ENCODE measurements around the gene GRIN2A. TPM values are rescaled to one million over a fixed set of nuclear protein-coding genes. Genes with fewer than 3 reads are reported as not detected.

The GRIN2A gene
- total and polyA plus RNA-seq, 3 donors from 2014 or later = 7.0 to 20.3 (median 10.4) TPM

GRCh38 chr16:9946022-9946720 is 236.1 kb downstream of the GRIN2A start:
- no peak for TF ChIP-seq POLR2A (IDR thresholded peaks at IDR 0.05)
- TF ChIP-seq CTCF (IDR thresholded peaks at IDR 0.05) = no peak
- no peak for DNase-seq
- 71 to 84% methylated on average over 3 of the region's 3 CpGs for WGBS, 2 donors
- no peaks in the 10 kb centered on the region for H3K9me3 ChIP-seq
- H3K27ac ChIP-seq = no peak overlapping the region
- no peaks in the 10 kb centered on the region for H3K4me1 ChIP-seq
- intact Hi-C loops (cut with DNase I; ENCODE audit: low total_unique reads) = no loop called here
- H3K27me3 ChIP-seq = no peaks in the 10 kb centered on the region
- no peaks in the 10 kb centered on the region for H3K36me3 ChIP-seq (ENCODE audit: low read depth, missing control alignments)
- no peak overlapping the region for H3K4me3 ChIP-seq

DNA sequence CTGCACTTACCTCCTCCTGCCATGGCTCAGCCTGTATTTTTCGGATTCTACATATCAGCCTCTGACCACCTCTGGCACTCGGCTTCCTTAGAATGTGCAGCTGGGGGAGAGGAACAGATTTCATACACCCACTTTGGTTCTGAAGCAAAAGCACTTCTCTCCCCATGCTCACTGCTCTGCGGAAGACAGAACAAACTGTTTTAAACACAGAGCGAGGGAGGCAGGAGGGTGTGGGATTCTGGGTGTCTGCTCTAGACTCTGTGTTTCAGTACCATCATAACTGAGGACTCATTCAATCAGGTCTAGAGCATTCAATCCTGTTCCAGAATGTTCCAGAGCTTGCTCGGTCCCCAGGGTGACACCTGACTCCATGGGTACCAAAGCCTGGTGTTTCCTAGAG is 239.1 kb downstream of the GRIN2A start:
- intact Hi-C loops (cut with DNase I; ENCODE audit: low total_unique reads) = no loop called here
- no peak for TF ChIP-seq CTCF (IDR thresholded peaks at IDR 0.05)
- TF ChIP-seq POLR2A (IDR thresholded peaks at IDR 0.05) = no peak
- 84 to 93% methylated on average over 5 of the region's 5 CpGs for WGBS, 2 donors
- no peak for DNase-seq
- H3K4me3 ChIP-seq = no peak overlapping the region
- H3K4me1 ChIP-seq = no peaks in the 10 kb centered on the region
- no peaks in the 10 kb centered on the region for H3K27me3 ChIP-seq
- H3K27ac ChIP-seq = no peak overlapping the region
- H3K9me3 ChIP-seq = no peaks in the 10 kb centered on the region
- H3K36me3 ChIP-seq (ENCODE audit: low read depth, missing control alignments) = no peaks in the 10 kb centered on the region

DNA sequence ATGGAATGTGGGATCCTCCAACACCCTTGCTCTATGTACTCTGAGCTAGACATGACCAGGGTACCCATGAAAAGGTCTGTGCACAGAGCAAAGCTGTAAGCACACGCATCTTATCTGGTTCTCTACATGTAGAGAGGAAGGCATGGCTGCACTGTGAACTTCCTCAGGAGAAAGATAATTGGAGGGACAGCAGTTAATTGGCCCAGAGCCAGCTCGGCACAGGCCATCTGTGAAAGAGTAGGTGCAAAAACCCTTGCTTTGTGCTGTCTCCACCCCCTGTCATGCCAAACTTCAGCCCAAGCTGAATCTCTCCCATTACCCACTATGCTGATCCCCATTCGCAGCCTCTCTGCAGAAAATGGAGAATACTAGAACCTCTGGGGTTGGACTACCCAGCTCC is 241.0 kb downstream of the GRIN2A start:
- Histone ChIP-seq H3K27ac (no peak overlapping the region), H3K4me3 (no peak overlapping the region), H3K27me3 (no peaks in the 10 kb centered on the region), H3K4me1 (no peaks in the 10 kb centered on the region), H3K36me3 (ENCODE audit: low read depth, missing control alignments) (no peaks in the 10 kb centered on the region), H3K9me3 (no peaks in the 10 kb centered on the region)
- DNase-seq = no peak
- intact Hi-C loops (cut with DNase I; ENCODE audit: low total_unique reads) = no loop called here
- TF ChIP-seq CTCF (IDR thresholded peaks at IDR 0.05) (no peak), POLR2A (IDR thresholded peaks at IDR 0.05) (no peak)
- 59 to 79% methylated on average over 3 of the region's 3 CpGs for WGBS, 2 donors

GRCh38 chr16:9934723-9935508 is 247.3 kb downstream of the GRIN2A start:
- no peaks in the 10 kb centered on the region for H3K4me1 ChIP-seq
- 67 to 73% methylated on average over 8 of the region's 8 CpGs for WGBS, 2 donors
- no peaks in the 10 kb centered on the region for H3K27me3 ChIP-seq
- no peaks in the 10 kb centered on the region for H3K36me3 ChIP-seq (ENCODE audit: low read depth, missing control alignments)
- DNase-seq = no peak
- no peak overlapping the region for H3K27ac ChIP-seq
- TF ChIP-seq CTCF (IDR thresholded peaks at IDR 0.05) (no peak), POLR2A (IDR thresholded peaks at IDR 0.05) (no peak)
- H3K4me3 ChIP-seq = no peak overlapping the region
- intact Hi-C loops (cut with DNase I; ENCODE audit: low total_unique reads) = no loop called here
- H3K9me3 ChIP-seq = no peaks in the 10 kb centered on the region
